ENCODE data around the gene GFAP. TPM values are rescaled to one million over a fixed set of nuclear protein-coding genes. Genes with fewer than 3 reads are reported as not detected.

GFAP gene
- total and polyA plus RNA-seq, 4 donors, result 2,649 to 3,418 (median 2,966) TPM

- Histone ChIP-seq H3K27me3 (ENCODE audit: control insufficient read depth, insufficient read depth, low read length) (no peaks in the 10 kb centered on the region), H3K9me3 (ENCODE audit: control insufficient read depth, insufficient read depth, low read length) (no peaks in the 10 kb centered on the region), H3K4me3 (ENCODE audit: low read depth, low read length) (no peak overlapping the region), H3K27ac (ENCODE audit: low read depth, low read length) (no peak overlapping the region), H3K4me1 (ENCODE audit: control insufficient read depth, insufficient read depth, low read length) (peaks cover 55% of the 10 kb centered on the region), H3K36me3 (ENCODE audit: control insufficient read depth, insufficient read depth, low read length) (peaks cover 26% of the 10 kb centered on the region)
- no peak for DNase-seq (ENCODE audit: low read depth in 4 of 6, low spot score in 6 of 6)
- WGBS (ENCODE audit: insufficient coverage), result 73% methylated on average over 3 of the region's 8 CpGs
These were observed 12.2 kb downstream of the GFAP start for GRCh38 chr17:44903012-44903685.

- DNase-seq (ENCODE audit: low read depth in 4 of 6, low spot score in 6 of 6), result no peak
- Histone ChIP-seq H3K4me1 (ENCODE audit: control insufficient read depth, insufficient read depth, low read length) (peaks cover 50% of the 10 kb centered on the region), H3K27ac (ENCODE audit: low read depth, low read length) (no peak overlapping the region)
These were observed 13.1 kb downstream of the GFAP start for GRCh38 chr17:44902135-44902760.

GRCh38 chr17:44901411-44901921 is 13.8 kb downstream of the GFAP start:
- Histone ChIP-seq H3K27me3 (ENCODE audit: control insufficient read depth, insufficient read depth, low read length) (no peaks in the 10 kb centered on the region), H3K27ac (ENCODE audit: low read depth, low read length) (no peak overlapping the region), H3K36me3 (ENCODE audit: control insufficient read depth, insufficient read depth, low read length) (peaks cover 22% of the 10 kb centered on the region), H3K4me3 (ENCODE audit: low read depth, low read length) (no peak overlapping the region), H3K4me1 (ENCODE audit: control insufficient read depth, insufficient read depth, low read length) (peaks cover 44% of the 10 kb centered on the region), H3K9me3 (ENCODE audit: control insufficient read depth, insufficient read depth, low read length) (no peaks in the 10 kb centered on the region)
- WGBS (ENCODE audit: insufficient coverage), result 40% methylated on average over 1 of the region's 4 CpGs
- peak in 1 of 6 donors; percentile 12 for DNase-seq (ENCODE audit: low read depth in 4 of 6, low spot score in 6 of 6)

More at GRCh38 chr17:44902135-44902760, 13.1 kb downstream of the GFAP start:
- peaks cover 23% of the 10 kb centered on the region for H3K36me3 ChIP-seq (ENCODE audit: control insufficient read depth, insufficient read depth, low read length)
- no peaks in the 10 kb centered on the region for H3K9me3 ChIP-seq (ENCODE audit: control insufficient read depth, insufficient read depth, low read length)
- H3K27me3 ChIP-seq (ENCODE audit: control insufficient read depth, insufficient read depth, low read length), result no peaks in the 10 kb centered on the region
- H3K4me3 ChIP-seq (ENCODE audit: low read depth, low read length), result no peak overlapping the region
- WGBS (ENCODE audit: insufficient coverage), result 87% methylated on average over 15 of the region's 17 CpGs

DNA sequence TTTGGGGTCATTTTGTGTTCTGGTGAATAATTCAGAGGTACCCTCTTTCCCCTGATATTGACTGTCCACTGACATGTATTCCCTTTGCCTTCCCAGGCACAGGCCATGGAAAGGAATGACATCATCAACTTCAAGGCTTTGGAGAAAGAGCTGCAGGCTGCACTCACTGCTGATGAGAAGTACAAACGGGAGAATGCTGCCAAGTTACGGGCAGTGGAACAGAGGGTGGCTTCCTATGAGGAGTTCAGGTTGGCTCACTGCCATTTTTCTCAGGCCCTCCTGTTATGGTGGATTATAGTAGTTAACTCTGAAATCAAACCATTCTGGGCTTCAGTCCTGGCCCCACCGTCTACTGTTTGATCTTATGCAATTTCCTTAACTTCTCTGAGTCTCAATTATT is 14.4 kb downstream of the GFAP start:
- Histone ChIP-seq H3K36me3 (ENCODE audit: control insufficient read depth, insufficient read depth, low read length) (peaks cover 18% of the 10 kb centered on the region), H3K4me1 (ENCODE audit: control insufficient read depth, insufficient read depth, low read length) (peaks cover 39% of the 10 kb centered on the region), H3K27ac (ENCODE audit: low read depth, low read length) (peak overlapping the region; percentile 49), H3K9me3 (ENCODE audit: control insufficient read depth, insufficient read depth, low read length) (no peaks in the 10 kb centered on the region), H3K4me3 (ENCODE audit: low read depth, low read length) (no peak overlapping the region), H3K27me3 (ENCODE audit: control insufficient read depth, insufficient read depth, low read length) (no peaks in the 10 kb centered on the region)
- peak in 2 of 6 donors; percentile 86 to 88 for DNase-seq (ENCODE audit: low read depth in 4 of 6, low spot score in 6 of 6)
- WGBS (ENCODE audit: insufficient coverage), result 33% methylated on average over 2 of the region's 3 CpGs

DNA sequence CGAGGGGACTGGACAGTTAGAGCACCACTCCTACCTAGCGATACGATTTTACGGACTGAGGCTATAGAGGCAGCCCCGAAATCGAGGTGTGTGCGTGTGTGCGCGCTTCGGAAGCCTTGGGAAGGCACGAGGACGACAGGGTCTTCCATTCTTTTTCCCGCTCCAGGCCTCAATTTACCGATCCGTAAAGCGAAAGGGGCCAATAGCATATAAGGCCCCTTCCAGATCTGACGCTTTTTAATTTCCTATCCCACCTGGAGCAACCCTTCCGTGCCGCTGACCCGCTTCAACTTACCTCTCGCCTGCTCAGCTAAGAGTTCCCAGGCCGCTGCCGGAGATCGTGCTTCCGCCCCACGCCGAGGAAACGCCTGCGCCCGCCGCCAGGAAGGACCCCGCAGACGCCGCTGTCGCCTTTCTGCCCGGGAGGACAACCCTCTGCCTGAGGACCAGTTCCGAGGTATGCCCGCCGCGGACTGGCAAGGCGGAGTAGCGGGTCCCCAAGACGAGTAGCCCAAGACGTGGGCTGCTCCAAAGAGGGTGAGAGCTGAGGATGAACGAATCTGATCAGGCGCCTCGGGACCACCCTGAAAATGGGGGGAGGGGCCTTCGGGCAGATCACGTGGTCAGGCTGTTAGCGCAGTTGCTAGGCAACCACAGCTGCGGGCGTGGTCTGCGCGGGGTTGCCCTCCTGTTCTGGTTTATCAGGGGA is 16.1 kb downstream of the GFAP start, which contains the start of gene EFTUD2:
EFTUD2 (minus strand) TSS at position 372 of the 709 bp plus-strand sequence. CDS start 4,924 bp downstream, outside the sequence.
- Histone ChIP-seq H3K9me3 (ENCODE audit: control insufficient read depth, insufficient read depth, low read length) (no peaks in the 10 kb centered on the region), H3K4me3 (ENCODE audit: low read depth, low read length) (peak within 1 kb of the TSS; percentile 98), H3K4me1 (ENCODE audit: control insufficient read depth, insufficient read depth, low read length) (peaks cover 35% of the 10 kb centered on the region), H3K27me3 (ENCODE audit: control insufficient read depth, insufficient read depth, low read length) (no peaks in the 10 kb centered on the region), H3K27ac (ENCODE audit: low read depth, low read length) (peak within 1 kb of the TSS; percentile 99), H3K36me3 (ENCODE audit: control insufficient read depth, insufficient read depth, low read length) (peaks cover 18% of the 10 kb centered on the region)
- DNase-seq (ENCODE audit: low read depth in 4 of 6, low spot score in 6 of 6), result peak; percentile 86 to 97 (median 92)
- under 1% methylated on average over 54 of the region's 54 CpGs for WGBS (ENCODE audit: insufficient coverage)

DNA sequence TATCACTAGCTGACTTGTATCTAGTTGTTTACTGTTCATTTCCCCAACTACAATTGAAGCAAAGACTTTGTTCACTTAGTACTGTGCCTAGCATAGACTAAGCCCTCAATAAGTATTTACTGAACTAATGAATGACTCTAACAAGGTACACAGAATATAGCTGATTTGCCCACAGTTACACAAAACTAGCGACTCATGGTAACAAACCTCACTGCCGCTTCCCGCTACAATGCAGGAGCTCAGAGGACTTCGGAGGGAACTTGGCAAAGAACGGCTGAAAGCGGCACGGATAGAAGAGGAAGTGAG is 16.6 kb downstream of the GFAP start:
- Histone ChIP-seq H3K36me3 (ENCODE audit: control insufficient read depth, insufficient read depth, low read length) (peaks cover 17% of the 10 kb centered on the region), H3K27me3 (ENCODE audit: control insufficient read depth, insufficient read depth, low read length) (no peaks in the 10 kb centered on the region), H3K4me3 (ENCODE audit: low read depth, low read length) (peak overlapping the region; percentile 98), H3K27ac (ENCODE audit: low read depth, low read length) (peak overlapping the region; percentile 99), H3K9me3 (ENCODE audit: control insufficient read depth, insufficient read depth, low read length) (no peaks in the 10 kb centered on the region), H3K4me1 (ENCODE audit: control insufficient read depth, insufficient read depth, low read length) (peaks cover 30% of the 10 kb centered on the region)
- 0% methylated on average over 6 of the region's 7 CpGs for WGBS (ENCODE audit: insufficient coverage)
- no peak for DNase-seq (ENCODE audit: low read depth in 4 of 6, low spot score in 6 of 6)

DNA sequence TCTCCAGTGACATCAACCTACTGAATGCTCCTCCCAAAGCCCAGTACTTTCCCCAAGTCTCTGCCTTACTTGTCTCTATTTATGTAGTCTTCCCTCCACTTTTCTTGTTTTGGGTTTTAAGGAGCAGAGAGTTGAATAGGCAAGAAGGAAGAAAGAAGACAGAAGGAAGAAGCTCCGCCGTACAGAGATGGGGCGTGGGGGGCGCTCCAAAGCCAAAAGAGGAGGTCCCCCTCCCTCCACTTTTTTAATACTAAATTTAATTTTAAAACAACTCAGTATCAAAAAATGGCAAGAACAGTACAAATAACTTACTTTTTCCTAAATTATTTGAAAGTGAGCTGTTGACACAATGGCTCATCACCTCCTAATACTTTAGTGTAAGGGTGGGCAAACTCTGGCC is 20.7 kb downstream of the GFAP start:
- Histone ChIP-seq H3K4me1 (ENCODE audit: control insufficient read depth, insufficient read depth, low read length) (peaks cover 9% of the 10 kb centered on the region), H3K4me3 (ENCODE audit: low read depth, low read length) (no peak overlapping the region), H3K27me3 (ENCODE audit: control insufficient read depth, insufficient read depth, low read length) (no peaks in the 10 kb centered on the region), H3K9me3 (ENCODE audit: control insufficient read depth, insufficient read depth, low read length) (no peaks in the 10 kb centered on the region), H3K36me3 (ENCODE audit: control insufficient read depth, insufficient read depth, low read length) (peaks cover 16% of the 10 kb centered on the region), H3K27ac (ENCODE audit: low read depth, low read length) (no peak overlapping the region)
- WGBS (ENCODE audit: insufficient coverage), result no CpG with 5 or more reads among the region's 4 CpGs
- no peak for DNase-seq (ENCODE audit: low read depth in 4 of 6, low spot score in 6 of 6)

DNA sequence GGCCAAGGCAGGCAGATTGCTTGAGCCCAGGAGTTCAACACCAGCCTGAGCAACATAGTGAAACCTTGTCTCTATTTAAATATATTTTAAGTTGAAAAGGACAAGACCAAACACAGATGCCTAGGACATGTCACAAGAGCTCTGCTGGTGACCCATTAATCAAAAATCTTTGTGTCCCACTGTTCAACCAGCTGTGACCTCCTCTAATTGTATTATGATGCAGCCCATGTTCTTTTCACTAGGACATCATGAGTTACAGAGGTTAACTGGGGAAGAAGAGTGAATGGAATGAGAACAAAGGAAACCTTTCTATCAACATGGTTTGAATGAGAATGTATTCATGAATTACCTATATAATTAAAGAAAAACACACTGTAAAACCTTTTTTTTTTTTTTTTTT is 23.1 kb downstream of the GFAP start:
- no peak overlapping the region for H3K27ac ChIP-seq (ENCODE audit: low read depth, low read length)
- no peak for DNase-seq (ENCODE audit: low read depth in 4 of 6, low spot score in 6 of 6)
- H3K4me1 ChIP-seq (ENCODE audit: control insufficient read depth, insufficient read depth, low read length), result no peaks in the 10 kb centered on the region
- H3K27me3 ChIP-seq (ENCODE audit: control insufficient read depth, insufficient read depth, low read length), result no peaks in the 10 kb centered on the region
- peaks cover 21% of the 10 kb centered on the region for H3K36me3 ChIP-seq (ENCODE audit: control insufficient read depth, insufficient read depth, low read length)
- no peaks in the 10 kb centered on the region for H3K9me3 ChIP-seq (ENCODE audit: control insufficient read depth, insufficient read depth, low read length)
- H3K4me3 ChIP-seq (ENCODE audit: low read depth, low read length), result no peak overlapping the region

DNA sequence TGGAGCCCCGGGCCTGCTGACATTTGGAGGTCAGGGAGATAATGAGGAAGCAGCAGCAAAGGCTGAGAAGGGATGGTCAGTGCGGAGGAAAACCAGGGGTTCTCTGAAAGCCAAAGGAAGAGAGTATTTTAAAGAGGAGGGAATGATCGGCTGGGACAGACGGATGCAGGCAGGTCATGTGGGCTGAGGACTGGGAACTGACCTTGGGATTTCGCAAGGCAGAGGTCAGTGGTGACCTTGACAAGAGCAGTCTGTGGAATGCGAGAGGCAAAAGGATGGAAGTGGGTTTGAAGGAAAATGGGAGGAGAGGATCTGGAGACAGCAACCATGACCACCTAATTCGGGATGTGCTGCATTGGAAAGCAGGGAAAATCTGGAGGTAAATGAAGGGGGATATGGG is 26.3 kb downstream of the GFAP start:
- H3K27ac ChIP-seq (ENCODE audit: low read depth, low read length), result no peak overlapping the region
- no peaks in the 10 kb centered on the region for H3K4me1 ChIP-seq (ENCODE audit: control insufficient read depth, insufficient read depth, low read length)
- 94% methylated on average over 7 of the region's 7 CpGs for WGBS (ENCODE audit: insufficient coverage)
- no peaks in the 10 kb centered on the region for H3K27me3 ChIP-seq (ENCODE audit: control insufficient read depth, insufficient read depth, low read length)
- H3K9me3 ChIP-seq (ENCODE audit: control insufficient read depth, insufficient read depth, low read length), result no peaks in the 10 kb centered on the region
- DNase-seq (ENCODE audit: low read depth in 4 of 6, low spot score in 6 of 6), result no peak
- no peak overlapping the region for H3K4me3 ChIP-seq (ENCODE audit: low read depth, low read length)
- peaks cover 40% of the 10 kb centered on the region for H3K36me3 ChIP-seq (ENCODE audit: control insufficient read depth, insufficient read depth, low read length)
